ENCODE data around the gene KRT16. TPM values are rescaled to one million over a fixed set of nuclear protein-coding genes. Genes with fewer than 3 reads are reported as not detected.
"Not testable (repeated sequence)": the region's sequence is repeated elsewhere in the genome, so short reads cannot be mapped to it uniquely, and the experiment has no call there.

The KRT16 gene
- total RNA-seq, 1 donor from 2014 or later: not detected

DNA sequence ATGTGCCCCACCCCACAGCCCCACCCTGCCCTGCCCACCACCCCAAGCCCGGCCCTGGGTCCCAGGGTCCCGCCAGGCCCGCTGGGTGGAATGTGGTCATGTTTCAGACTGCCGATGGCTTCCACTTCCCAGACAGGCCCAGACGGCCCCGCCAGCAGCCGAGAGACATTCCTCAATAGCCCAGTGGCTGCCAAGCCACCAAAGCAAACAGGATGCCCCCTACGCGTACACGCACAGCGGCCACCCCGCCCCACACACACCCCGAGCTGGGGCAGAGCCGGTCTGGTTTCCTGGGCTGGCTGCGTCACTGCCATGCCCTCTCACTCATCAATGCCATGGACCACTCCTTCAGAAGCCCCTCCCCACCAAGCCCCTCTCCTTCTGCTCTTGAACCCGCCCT is 13.0 kb upstream of the KRT16 start:
- TF ChIP-seq, protein P1, sequence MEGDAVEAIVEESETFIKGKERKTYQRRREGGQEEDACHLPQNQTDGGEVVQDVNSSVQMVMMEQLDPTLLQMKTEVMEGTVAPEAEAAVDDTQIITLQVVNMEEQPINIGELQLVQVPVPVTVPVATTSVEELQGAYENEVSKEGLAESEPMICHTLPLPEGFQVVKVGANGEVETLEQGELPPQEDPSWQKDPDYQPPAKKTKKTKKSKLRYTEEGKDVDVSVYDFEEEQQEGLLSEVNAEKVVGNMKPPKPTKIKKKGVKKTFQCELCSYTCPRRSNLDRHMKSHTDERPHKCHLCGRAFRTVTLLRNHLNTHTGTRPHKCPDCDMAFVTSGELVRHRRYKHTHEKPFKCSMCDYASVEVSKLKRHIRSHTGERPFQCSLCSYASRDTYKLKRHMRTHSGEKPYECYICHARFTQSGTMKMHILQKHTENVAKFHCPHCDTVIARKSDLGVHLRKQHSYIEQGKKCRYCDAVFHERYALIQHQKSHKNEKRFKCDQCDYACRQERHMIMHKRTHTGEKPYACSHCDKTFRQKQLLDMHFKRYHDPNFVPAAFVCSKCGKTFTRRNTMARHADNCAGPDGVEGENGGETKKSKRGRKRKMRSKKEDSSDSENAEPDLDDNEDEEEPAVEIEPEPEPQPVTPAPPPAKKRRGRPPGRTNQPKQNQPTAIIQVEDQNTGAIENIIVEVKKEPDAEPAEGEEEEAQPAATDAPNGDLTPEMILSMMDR (IDR thresholded peaks at IDR 0.05; ENCODE audit: partially characterized antibody, unreplicated experiment): no peak
- Mint-ChIP-seq H3K4me1 (ENCODE audit: low read depth, unreplicated experiment) (no peaks in the 10 kb centered on the region), H3K36me3 (ENCODE audit: unreplicated experiment) (no peaks in the 10 kb centered on the region), H3K9me3 (ENCODE audit: unreplicated experiment) (peaks cover 7% of the 10 kb centered on the region), H3K4me3 (ENCODE audit: unreplicated experiment) (no peak overlapping the region), H3K27ac (ENCODE audit: unreplicated experiment) (no peak overlapping the region), H3K27me3 (ENCODE audit: unreplicated experiment) (peaks cover 9% of the 10 kb centered on the region)
- DNase-seq: peak; percentile 15

DNA sequence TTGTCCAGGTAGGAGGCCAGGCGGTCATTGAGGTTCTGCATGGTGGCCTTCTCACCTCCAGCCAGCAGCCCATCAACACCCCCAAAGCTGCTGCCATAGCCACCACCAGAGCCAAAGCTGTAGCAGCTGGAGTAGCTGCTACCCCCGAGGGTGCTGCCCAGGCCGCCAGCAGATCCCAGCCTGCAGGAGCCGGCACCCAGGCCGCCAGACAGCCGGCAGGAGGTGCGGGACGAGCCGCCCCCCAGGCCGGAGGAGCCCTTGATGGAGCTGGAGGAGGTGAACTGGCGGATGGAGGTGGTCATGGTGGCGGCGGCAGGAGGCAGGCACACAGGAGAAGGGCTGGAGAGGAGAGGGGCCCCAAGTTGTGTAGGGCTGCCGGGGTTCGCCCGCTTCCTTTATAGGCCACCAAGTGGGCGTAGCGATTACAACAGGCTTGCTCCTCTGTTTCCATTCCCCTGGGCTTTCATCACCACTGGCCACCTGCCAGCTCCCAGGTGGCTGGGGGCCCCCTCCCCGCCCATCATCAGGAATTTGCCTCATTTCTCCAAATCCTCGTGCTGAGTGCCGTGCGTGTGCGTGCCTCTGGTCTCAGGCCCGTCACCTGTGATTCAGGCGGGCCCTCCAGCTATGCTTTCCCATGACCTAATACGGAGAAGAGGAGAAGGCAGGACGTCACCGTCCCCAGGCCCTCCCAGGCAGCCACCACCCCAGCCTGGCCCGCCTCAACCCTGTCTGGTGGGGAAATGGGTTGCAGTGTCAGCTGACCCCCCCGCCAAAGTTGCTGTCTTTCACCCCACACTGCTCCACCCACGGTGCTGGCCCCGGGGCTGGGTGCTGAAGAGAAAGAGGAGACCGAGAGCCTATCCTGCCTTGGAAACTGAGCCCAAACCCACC is 11.9 kb upstream of the KRT16 start, which contains the start of gene KRT17:
TSS of gene KRT17 (minus strand) at position 368 of the 894 bp plus-strand sequence. CDS start at position 302, 66 bp downstream.
- peaks cover 9% of the 10 kb centered on the region for H3K27me3 Mint-ChIP-seq (ENCODE audit: unreplicated experiment)
- TF ChIP-seq, protein P1 (IDR thresholded peaks at IDR 0.05; ENCODE audit: partially characterized antibody, unreplicated experiment): no peak
- H3K4me3 Mint-ChIP-seq (ENCODE audit: unreplicated experiment): no peak within 1 kb of the TSS
- peaks cover 7% of the 10 kb centered on the region for H3K9me3 Mint-ChIP-seq (ENCODE audit: unreplicated experiment)
- no peak within 1 kb of the TSS for H3K27ac Mint-ChIP-seq (ENCODE audit: unreplicated experiment)
- no peaks in the 10 kb centered on the region for H3K4me1 Mint-ChIP-seq (ENCODE audit: low read depth, unreplicated experiment)
- peak; percentile 16 for DNase-seq
- peaks cover 6% of the 10 kb centered on the region for H3K36me3 Mint-ChIP-seq (ENCODE audit: unreplicated experiment)

DNA sequence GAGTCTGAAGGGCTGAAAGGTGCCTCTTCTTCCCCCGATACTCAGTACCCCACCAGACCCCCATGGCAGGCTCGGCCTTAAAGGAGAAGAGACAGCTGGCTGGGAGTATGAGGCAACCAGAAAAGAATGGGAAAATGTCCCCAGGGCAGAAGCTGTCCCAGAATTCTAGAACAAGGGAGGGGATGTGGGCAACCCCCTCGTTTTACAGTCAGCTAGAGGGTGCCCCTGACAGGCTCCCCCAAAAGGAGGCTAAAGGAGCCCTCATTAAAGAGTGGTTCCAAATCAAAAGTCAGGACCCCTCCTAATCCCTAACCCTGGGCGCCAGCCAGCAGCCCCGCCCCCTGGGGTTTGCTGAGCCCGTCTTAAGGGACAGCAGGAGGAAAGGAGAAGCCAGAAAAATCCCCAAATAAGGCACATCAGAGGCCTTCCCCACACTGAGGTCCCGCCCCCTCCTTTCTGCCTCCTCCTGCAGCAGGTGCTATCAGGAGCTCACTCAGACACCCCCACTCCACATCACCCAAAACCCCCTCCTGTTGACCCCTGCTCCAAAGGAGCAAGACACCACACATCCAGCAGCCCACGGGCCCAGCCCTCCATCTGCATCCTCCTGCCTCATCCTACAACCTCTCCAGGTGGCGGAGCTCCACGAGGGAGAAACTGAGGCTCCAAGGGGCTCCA is 10.8 kb upstream of the KRT16 start:
- not testable (repeated sequence) for H3K27ac Mint-ChIP-seq (ENCODE audit: unreplicated experiment); H3K27me3 Mint-ChIP-seq (ENCODE audit: unreplicated experiment); H3K4me1 Mint-ChIP-seq (ENCODE audit: low read depth, unreplicated experiment); H3K9me3 Mint-ChIP-seq (ENCODE audit: unreplicated experiment); H3K4me3 Mint-ChIP-seq (ENCODE audit: unreplicated experiment); H3K36me3 Mint-ChIP-seq (ENCODE audit: unreplicated experiment)
- peak; percentile 18 for DNase-seq

DNA sequence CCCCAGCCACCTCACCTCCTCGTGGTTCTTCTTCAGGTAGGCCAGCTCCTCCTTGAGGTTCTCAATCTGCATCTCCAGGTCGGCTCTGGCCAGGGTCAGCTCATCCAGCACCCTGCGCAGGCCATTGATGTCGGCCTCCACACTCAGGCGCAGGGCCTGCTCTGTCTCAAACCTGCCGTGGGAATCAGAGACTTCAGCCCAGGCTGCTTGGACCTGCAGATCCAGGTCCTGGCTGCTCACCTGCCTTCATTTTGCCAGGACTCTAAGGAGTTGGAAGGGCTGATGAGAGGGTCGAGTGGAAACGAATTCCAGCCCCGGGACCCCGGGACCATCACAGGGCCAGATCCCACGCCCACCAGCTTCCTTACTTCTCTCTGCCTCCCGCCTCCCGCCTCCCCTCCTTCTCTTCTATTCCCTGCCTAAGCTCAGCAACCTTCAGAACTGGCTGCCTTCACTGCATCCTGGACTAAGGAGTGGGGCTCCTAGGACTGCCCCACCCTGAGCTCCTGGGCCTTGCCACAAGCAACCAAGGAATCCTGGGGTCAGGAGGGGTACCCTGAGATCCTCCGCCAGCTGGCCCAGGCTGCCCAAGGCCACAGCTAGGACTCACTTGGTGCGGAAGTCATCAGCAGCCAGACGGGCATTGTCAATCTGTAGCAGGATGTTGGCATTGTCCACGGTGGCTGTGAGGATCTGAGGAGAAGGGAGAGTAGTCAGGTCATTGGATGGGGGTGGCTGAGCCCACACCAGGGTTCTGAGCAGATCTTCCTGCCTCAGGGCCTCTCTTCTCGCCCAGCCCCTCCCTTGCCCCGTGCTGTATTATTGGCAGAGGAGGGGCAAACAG is 10.0 kb upstream of the KRT16 start:
- not testable (repeated sequence) for H3K27ac Mint-ChIP-seq (ENCODE audit: unreplicated experiment); H3K9me3 Mint-ChIP-seq (ENCODE audit: unreplicated experiment); H3K36me3 Mint-ChIP-seq (ENCODE audit: unreplicated experiment); H3K4me3 Mint-ChIP-seq (ENCODE audit: unreplicated experiment); H3K27me3 Mint-ChIP-seq (ENCODE audit: unreplicated experiment); H3K4me1 Mint-ChIP-seq (ENCODE audit: low read depth, unreplicated experiment)
- peak; percentile 12 for DNase-seq

DNA sequence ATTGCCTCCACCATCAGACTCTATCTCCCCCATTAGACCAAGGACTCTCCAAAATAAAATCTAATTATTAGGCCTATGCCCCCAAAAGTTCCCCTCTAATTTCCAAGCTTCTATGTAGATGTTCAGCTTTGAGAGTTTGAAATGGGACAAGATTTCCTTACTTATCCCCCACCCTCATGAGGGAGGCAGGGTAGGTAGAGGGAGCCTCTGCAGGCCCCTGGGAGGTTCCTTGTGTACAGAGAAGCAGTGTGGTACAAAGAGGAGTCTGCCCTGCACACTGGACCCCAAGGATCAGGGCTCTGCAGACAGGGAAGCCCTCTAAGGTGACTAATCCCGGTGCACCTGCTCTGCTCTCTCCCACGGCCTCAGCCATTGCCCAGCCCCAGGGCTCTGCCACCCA is 9.3 kb upstream of the KRT16 start:
- Mint-ChIP-seq H3K27ac (ENCODE audit: unreplicated experiment) (no peak overlapping the region), H3K4me3 (ENCODE audit: unreplicated experiment) (no peak overlapping the region), H3K36me3 (ENCODE audit: unreplicated experiment) (peaks cover 6% of the 10 kb centered on the region), H3K9me3 (ENCODE audit: unreplicated experiment) (peaks cover 3% of the 10 kb centered on the region), H3K4me1 (ENCODE audit: low read depth, unreplicated experiment) (no peaks in the 10 kb centered on the region), H3K27me3 (ENCODE audit: unreplicated experiment) (peaks cover 2% of the 10 kb centered on the region)
- peak; percentile 1 for DNase-seq
- TF ChIP-seq, protein P1 (IDR thresholded peaks at IDR 0.05; ENCODE audit: partially characterized antibody, unreplicated experiment): no peak

DNA sequence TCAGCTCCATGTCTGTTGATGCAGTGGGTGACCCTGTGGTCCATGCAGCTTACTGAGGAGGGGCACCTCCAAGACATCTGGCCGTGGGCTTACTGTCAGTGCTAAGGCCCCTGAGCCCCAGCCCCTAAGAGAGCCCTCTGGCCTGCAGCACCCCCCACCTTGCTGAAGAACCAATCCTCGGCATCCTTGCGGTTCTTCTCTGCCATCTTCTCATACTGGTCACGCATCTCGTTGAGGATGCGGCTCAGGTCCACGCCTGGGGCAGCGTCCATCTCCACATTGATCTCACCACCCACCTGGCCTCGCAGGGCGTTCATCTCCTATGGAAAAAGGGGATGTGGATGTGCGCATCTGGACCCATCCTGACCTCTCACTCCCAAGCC is 8.9 kb upstream of the KRT16 start:
- not testable (repeated sequence) for H3K4me3 Mint-ChIP-seq (ENCODE audit: unreplicated experiment)

More for the DNA sequence above, 8.9 kb upstream of the KRT16 start:
- H3K9me3 Mint-ChIP-seq (ENCODE audit: unreplicated experiment); H3K4me1 Mint-ChIP-seq (ENCODE audit: low read depth, unreplicated experiment); DNase-seq; H3K36me3 Mint-ChIP-seq (ENCODE audit: unreplicated experiment); H3K27me3 Mint-ChIP-seq (ENCODE audit: unreplicated experiment); H3K27ac Mint-ChIP-seq (ENCODE audit: unreplicated experiment): not testable (repeated sequence)
